SK-N-SH treated with all-trans-retinoic acid at 6 μM for 48 hours (cell line): ENCODE results near the gene ZNF84.

ENCODE experiments used
- ATAC-seq: fragments of 200-7000 bp; cut with Tn5 transposase; 3 replicates; pipeline ENCODE4 v1.9.1; 2020; ENCODE audit warnings: mild to moderate bottlenecking, moderate library complexity
- ARNTL ChIP-seq: fragments of 450-650 bp; formaldehyde crosslinking; IDR thresholded peaks from 2 replicates; pipeline ENCODE4 v1.5.0; 2020; ENCODE audit warnings: low read depth, mild to moderate bottlenecking, moderate library complexity, borderline replicate concordance
- BACH2 ChIP-seq: fragments of 250-450 bp; sonication (Bioruptor Pico); IDR thresholded peaks from 2 replicates; pipeline ENCODE4 v1.9.0; 2021; ENCODE audit warnings: mild to moderate bottlenecking, borderline replicate concordance
- CREB5 ChIP-seq: fragments of 250-450 bp; sonication (Bioruptor Pico); IDR thresholded peaks from 2 replicates; pipeline ENCODE4 v1.5.1; 2020; ENCODE audit warnings: low read depth, mild to moderate bottlenecking, moderate library complexity
- CSDC2 ChIP-seq: fragments of 250-450 bp; sonication (Bioruptor Pico); IDR thresholded peaks from 2 replicates; pipeline ENCODE4 v1.5.0; 2020; ENCODE audit warnings: mild to moderate bottlenecking, moderate library complexity
- CSRNP3 ChIP-seq: fragments of 250-450 bp; sonication (Bioruptor Pico); IDR thresholded peaks from 2 replicates; pipeline ENCODE4 v1.5.1; 2021; ENCODE audit warnings: mild to moderate bottlenecking, moderate library complexity
- ESRRG ChIP-seq: fragments of 250-450 bp; sonication (Bioruptor Pico); IDR thresholded peaks from 2 replicates; pipeline ENCODE4 v1.6.1; 2021; ENCODE audit warnings: mild to moderate bottlenecking
- GLIS3 ChIP-seq: fragments of 250-450 bp; sonication (Bioruptor Pico); IDR thresholded peaks from 2 replicates; pipeline ENCODE4 v1.5.0; 2020; ENCODE audit warnings: mild to moderate bottlenecking, moderate library complexity
- ISL1 ChIP-seq: fragments of 250-450 bp; sonication (Bioruptor Pico); IDR thresholded peaks from 2 replicates; pipeline ENCODE4 v2.1.2; 2022; ENCODE audit warnings: mild to moderate bottlenecking, moderate library complexity
- OSR1 ChIP-seq: fragments of 250-450 bp; sonication (Bioruptor Pico); IDR thresholded peaks from 2 replicates; pipeline ENCODE4 v1.8.0; 2022; ENCODE audit warnings: moderate library complexity, mild to moderate bottlenecking, inconsistent platforms
- PATZ1 ChIP-seq: fragments of 250-450 bp; sonication (Bioruptor Pico); IDR thresholded peaks from 2 replicates; pipeline ENCODE4 v1.8.0; 2020; ENCODE audit warnings: mild to moderate bottlenecking, moderate library complexity, borderline replicate concordance
- POU6F1 ChIP-seq: fragments of 250-450 bp; sonication (Bioruptor Pico); IDR thresholded peaks from 2 replicates; pipeline ENCODE4 v1.8.0; 2021; ENCODE audit warnings: low read depth, mild to moderate bottlenecking, moderate library complexity, borderline replicate concordance
- PPARA ChIP-seq: fragments of 250-450 bp; sonication (Bioruptor Pico); IDR thresholded peaks from 2 replicates; pipeline ENCODE4 v1.5.0; 2020; ENCODE audit warnings: mild to moderate bottlenecking, borderline replicate concordance
- RARB ChIP-seq: fragments of 250-450 bp; sonication (Bioruptor Pico); IDR thresholded peaks from 2 replicates; pipeline ENCODE4 v1.8.0; 2021; ENCODE audit warnings: mild to moderate bottlenecking, moderate library complexity
- SNAI2 ChIP-seq: fragments of 250-450 bp; sonication (Bioruptor Pico); IDR thresholded peaks from 2 replicates; pipeline ENCODE4 v1.5.0; 2020; ENCODE audit warnings: mild to moderate bottlenecking, moderate library complexity
- TCF4 ChIP-seq: fragments of 250-450 bp; sonication (Bioruptor Pico); IDR thresholded peaks from 2 replicates; pipeline ENCODE4 v1.8.0; 2021; ENCODE audit warnings: mild to moderate bottlenecking, moderate library complexity, borderline replicate concordance
- TOX ChIP-seq: fragments of 250-450 bp; sonication (Bioruptor Pico); IDR thresholded peaks from 2 replicates; pipeline ENCODE4 v1.8.0; 2021; ENCODE audit warnings: mild to moderate bottlenecking, moderate library complexity, borderline replicate concordance
- TSHZ2 ChIP-seq: fragments of 250-450 bp; sonication (Bioruptor Pico); IDR thresholded peaks from 2 replicates; pipeline ENCODE4 v1.5.0; 2020; ENCODE audit warnings: mild to moderate bottlenecking, moderate library complexity
- ZC3H10 ChIP-seq: fragments of 250-450 bp; sonication (Bioruptor Pico); IDR thresholded peaks from 2 replicates; pipeline ENCODE4 v1.5.1; 2021; ENCODE audit warnings: mild to moderate bottlenecking, moderate library complexity
- ZFP3 ChIP-seq: fragments of 250-450 bp; sonication (Bioruptor Pico); IDR thresholded peaks from 2 replicates; pipeline ENCODE4 v1.5.0; 2020; ENCODE audit warnings: mild to moderate bottlenecking, moderate library complexity
- ZFP30 ChIP-seq: fragments of 450-650 bp; formaldehyde crosslinking; IDR thresholded peaks from 2 replicates; pipeline ENCODE4 v1.5.0; 2022; ENCODE audit warnings: mild to moderate bottlenecking, moderate library complexity
- ZNF565 ChIP-seq: fragments of 450-650 bp; formaldehyde crosslinking; conservative IDR thresholded peaks from 2 replicates; pipeline ENCODE4 v1.5.0; 2020; ENCODE audit warnings: low read depth, mild to moderate bottlenecking, moderate library complexity
- ZNF70 ChIP-seq: fragments of 450-650 bp; formaldehyde crosslinking; IDR thresholded peaks from 2 replicates; pipeline ENCODE4 v1.5.0; 2020; ENCODE audit warnings: mild to moderate bottlenecking, moderate library complexity
- ZNF8 ChIP-seq: fragments of 450-650 bp; formaldehyde crosslinking; IDR thresholded peaks from 2 replicates; pipeline ENCODE4 v1.5.0; 2020; ENCODE audit warnings: mild to moderate bottlenecking, moderate library complexity

Gene ZNF84

GRCh38 chr12:133026996-133027395, 10.3 kb upstream of the ZNF84 start:
- no peak for TF ChIP-seq POU6F1 (CRISPR knock-in tag)
- TF ChIP-seq GLIS3 (CRISPR knock-in tag) = no peak
- TF ChIP-seq CREB5 (CRISPR knock-in tag) = no peak
- TF ChIP-seq PATZ1 (CRISPR knock-in tag) = no peak
- TF ChIP-seq PPARA (CRISPR knock-in tag) = no peak
- TF ChIP-seq CSDC2 (CRISPR knock-in tag) = no peak
- TF ChIP-seq ISL1 (CRISPR knock-in tag) = no peak
- TF ChIP-seq ZFP3 (CRISPR knock-in tag) = no peak
- TF ChIP-seq TSHZ2 = no peak
- no peak for TF ChIP-seq ESRRG (CRISPR knock-in tag)
- no peak for TF ChIP-seq OSR1 (CRISPR knock-in tag)
- TF ChIP-seq BACH2 (CRISPR knock-in tag) = no peak
- TF ChIP-seq TOX (CRISPR knock-in tag) = no peak
- TF ChIP-seq ZNF565 (CRISPR knock-in tag) = no peak
- TF ChIP-seq ZNF8 = no peak
- TF ChIP-seq TCF4 (CRISPR knock-in tag) = no peak
- TF ChIP-seq ZNF70 = no peak
- TF ChIP-seq CSRNP3 (CRISPR knock-in tag) = no peak
- no peak for TF ChIP-seq ZC3H10 (CRISPR knock-in tag)
- TF ChIP-seq ZFP30 (CRISPR knock-in tag) = no peak
- ATAC-seq = no peak

GRCh38 chr12:133038118-133038709, 905 bp downstream of the ZNF84 start:
- no peak for TF ChIP-seq RARB
- no peak for TF ChIP-seq ZNF565 (CRISPR knock-in tag)
- TF ChIP-seq SNAI2 = no peak
- TF ChIP-seq CSDC2 (CRISPR knock-in tag) = no peak
- no peak for TF ChIP-seq CSRNP3 (CRISPR knock-in tag)
- no peak for TF ChIP-seq ESRRG (CRISPR knock-in tag)
- no peak for TF ChIP-seq TCF4 (CRISPR knock-in tag)
- TF ChIP-seq ZFP3 (CRISPR knock-in tag) = no peak
- no peak for TF ChIP-seq PPARA (CRISPR knock-in tag)
- TF ChIP-seq GLIS3 (CRISPR knock-in tag) = no peak
- no peak for TF ChIP-seq ZNF8
- no peak for TF ChIP-seq BACH2 (CRISPR knock-in tag)
- TF ChIP-seq ZC3H10 (CRISPR knock-in tag) = no peak
- no peak for TF ChIP-seq ISL1 (CRISPR knock-in tag)
- TF ChIP-seq POU6F1 (CRISPR knock-in tag) = no peak
- no peak for TF ChIP-seq ARNTL (CRISPR knock-in tag)
- TF ChIP-seq ZFP30 (CRISPR knock-in tag) = no peak
- TF ChIP-seq TOX (CRISPR knock-in tag) = no peak
- no peak for TF ChIP-seq ZNF70
- no peak for ATAC-seq
